ENCODE results near the gene FHAD1. TPM values are rescaled to one million over a fixed set of nuclear protein-coding genes. Genes with fewer than 3 reads are reported as not detected.

FHAD1 gene
- polyA plus RNA-seq, 1 of the 3 experiments (the other 2 are of a cell fraction): 0.48 TPM

- H3K79me2 ChIP-seq (ENCODE audit: insufficient read depth): no peaks in the 10 kb centered on the region
- H3K9ac ChIP-seq: no peak overlapping the region
- H3F3A ChIP-seq (replicated peaks; ENCODE audit: insufficient read depth): no peaks in the 10 kb centered on the region
- no peaks in the 10 kb centered on the region for H3K9me2 ChIP-seq
- no peak for DNase-seq
- TF ChIP-seq RCOR1 (IDR thresholded peaks at IDR 0.05; ENCODE audit: low read length): no peak
- TF ChIP-seq JUND (IDR thresholded peaks at IDR 0.05): no peak
- no peak for TF ChIP-seq ELF1 (IDR thresholded peaks at IDR 0.05)
- TF ChIP-seq, protein P1, sequence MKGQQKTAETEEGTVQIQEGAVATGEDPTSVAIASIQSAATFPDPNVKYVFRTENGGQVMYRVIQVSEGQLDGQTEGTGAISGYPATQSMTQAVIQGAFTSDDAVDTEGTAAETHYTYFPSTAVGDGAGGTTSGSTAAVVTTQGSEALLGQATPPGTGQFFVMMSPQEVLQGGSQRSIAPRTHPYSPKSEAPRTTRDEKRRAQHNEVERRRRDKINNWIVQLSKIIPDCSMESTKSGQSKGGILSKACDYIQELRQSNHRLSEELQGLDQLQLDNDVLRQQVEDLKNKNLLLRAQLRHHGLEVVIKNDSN (IDR thresholded peaks at IDR 0.05; ENCODE audit: borderline replicate concordance, low read depth): no peak
- no peak for TF ChIP-seq FOSL2 (IDR thresholded peaks at IDR 0.05; ENCODE audit: borderline replicate concordance, low read depth)
- TF ChIP-seq, protein P2, sequence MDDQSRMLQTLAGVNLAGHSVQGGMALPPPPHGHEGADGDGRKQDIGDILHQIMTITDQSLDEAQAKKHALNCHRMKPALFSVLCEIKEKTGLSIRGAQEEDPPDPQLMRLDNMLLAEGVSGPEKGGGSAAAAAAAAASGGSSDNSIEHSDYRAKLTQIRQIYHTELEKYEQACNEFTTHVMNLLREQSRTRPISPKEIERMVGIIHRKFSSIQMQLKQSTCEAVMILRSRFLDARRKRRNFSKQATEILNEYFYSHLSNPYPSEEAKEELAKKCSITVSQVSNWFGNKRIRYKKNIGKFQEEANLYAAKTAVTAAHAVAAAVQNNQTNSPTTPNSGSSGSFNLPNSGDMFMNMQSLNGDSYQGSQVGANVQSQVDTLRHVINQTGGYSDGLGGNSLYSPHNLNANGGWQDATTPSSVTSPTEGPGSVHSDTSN (IDR thresholded peaks at IDR 0.05): no peak
- no peak for TF ChIP-seq SIN3A (IDR thresholded peaks at IDR 0.05; ENCODE audit: borderline replicate concordance, low read depth, low read length)
- no peak for TF ChIP-seq YY1 (IDR thresholded peaks at IDR 0.05; ENCODE audit: low read depth)
- TF ChIP-seq SMC3 (IDR thresholded peaks at IDR 0.05; ENCODE audit: low read depth, low read length): no peak
- TF ChIP-seq, protein P3, sequence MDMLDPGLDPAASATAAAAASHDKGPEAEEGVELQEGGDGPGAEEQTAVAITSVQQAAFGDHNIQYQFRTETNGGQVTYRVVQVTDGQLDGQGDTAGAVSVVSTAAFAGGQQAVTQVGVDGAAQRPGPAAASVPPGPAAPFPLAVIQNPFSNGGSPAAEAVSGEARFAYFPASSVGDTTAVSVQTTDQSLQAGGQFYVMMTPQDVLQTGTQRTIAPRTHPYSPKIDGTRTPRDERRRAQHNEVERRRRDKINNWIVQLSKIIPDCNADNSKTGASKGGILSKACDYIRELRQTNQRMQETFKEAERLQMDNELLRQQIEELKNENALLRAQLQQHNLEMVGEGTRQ (IDR thresholded peaks at IDR 0.05; ENCODE audit: borderline replicate concordance, low read depth, low read length): no peak
- no peak for TF ChIP-seq FOXM1 (IDR thresholded peaks at IDR 0.05; ENCODE audit: low read depth)
- no peak for TF ChIP-seq RAD21 (IDR thresholded peaks at IDR 0.05; ENCODE audit: low read length)
- TF ChIP-seq FOXJ3 (CRISPR knock-in tag; IDR thresholded peaks at IDR 0.05): no peak
- TF ChIP-seq EZH2phosphoT487 (IDR thresholded peaks at IDR 0.05; ENCODE audit: borderline replicate concordance, low read depth): no peak
- TF ChIP-seq, protein P4, sequence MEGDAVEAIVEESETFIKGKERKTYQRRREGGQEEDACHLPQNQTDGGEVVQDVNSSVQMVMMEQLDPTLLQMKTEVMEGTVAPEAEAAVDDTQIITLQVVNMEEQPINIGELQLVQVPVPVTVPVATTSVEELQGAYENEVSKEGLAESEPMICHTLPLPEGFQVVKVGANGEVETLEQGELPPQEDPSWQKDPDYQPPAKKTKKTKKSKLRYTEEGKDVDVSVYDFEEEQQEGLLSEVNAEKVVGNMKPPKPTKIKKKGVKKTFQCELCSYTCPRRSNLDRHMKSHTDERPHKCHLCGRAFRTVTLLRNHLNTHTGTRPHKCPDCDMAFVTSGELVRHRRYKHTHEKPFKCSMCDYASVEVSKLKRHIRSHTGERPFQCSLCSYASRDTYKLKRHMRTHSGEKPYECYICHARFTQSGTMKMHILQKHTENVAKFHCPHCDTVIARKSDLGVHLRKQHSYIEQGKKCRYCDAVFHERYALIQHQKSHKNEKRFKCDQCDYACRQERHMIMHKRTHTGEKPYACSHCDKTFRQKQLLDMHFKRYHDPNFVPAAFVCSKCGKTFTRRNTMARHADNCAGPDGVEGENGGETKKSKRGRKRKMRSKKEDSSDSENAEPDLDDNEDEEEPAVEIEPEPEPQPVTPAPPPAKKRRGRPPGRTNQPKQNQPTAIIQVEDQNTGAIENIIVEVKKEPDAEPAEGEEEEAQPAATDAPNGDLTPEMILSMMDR (IDR thresholded peaks at IDR 0.05): no peak
- no peak for TF ChIP-seq TCF12 (IDR thresholded peaks at IDR 0.05)
- TF ChIP-seq MAX (IDR thresholded peaks at IDR 0.05; ENCODE audit: low read depth): no peak
- no peak for TF ChIP-seq CHD2 (IDR thresholded peaks at IDR 0.05; ENCODE audit: low read length, partially characterized antibody)
- 88% methylated on average over 11 of the region's 11 CpGs for WGBS (ENCODE audit: low lambda C conversion rate)
- no peaks in the 10 kb centered on the region for H4K20me1 ChIP-seq (ENCODE audit: insufficient read depth)
- no peaks in the 10 kb centered on the region for H3K9me3 ChIP-seq
- H3K4me2 ChIP-seq: no peak overlapping the region
- ChIA-PET CTCF (interaction anchor here (0.6 to 1.4 kb wide), 7 partner anchors 9 to 245 kb away, joined by 3 to 7 read pairs (median 4); no protein-coding TSS in a partner anchor), POLR2A (no interaction called here)
- no peaks in the 10 kb centered on the region for H3K27me3 ChIP-seq (ENCODE audit: insufficient read depth)
- no peak overlapping the region for H3K4me3 ChIP-seq (ENCODE audit: low read depth in 2 of 2, low read length in 1 of 2)
- no peak overlapping the region for H3K27ac ChIP-seq (ENCODE audit: low read depth in 2 of 2, low read length in 1 of 2)
- H3K4me1 ChIP-seq (ENCODE audit: control insufficient read depth in 1 of 2, insufficient read depth in 2 of 2, low read depth in 1 of 2, low read length in 1 of 2): peaks cover 11 to 14% of the 10 kb centered on the region in 2 experiments; a peak in 1 of 4 replicates
- no peaks in the 10 kb centered on the region for H3K36me3 ChIP-seq (replicated peaks in 1 of 2; ENCODE audit: control insufficient read depth in 1 of 2, insufficient read depth in 2 of 2, low read length in 1 of 2)
- H2AFZ ChIP-seq (ENCODE audit: low read depth): no peak overlapping the region
These were observed 86.1 kb downstream of the FHAD1 start for GRCh38 chr1:15332952-15333715.

Data from SK-N-SH (cell line).